Measurements from ENCODE around the gene IRX3.

Gene IRX3

GRCh38 chr16:54286366-54287130 lies at the start of gene IRX3:
Gene IRX3 (minus strand): TSS chr16:54286787. CDS start chr16:54286050, 737 bp downstream.
- no peak for DNase-seq (ENCODE audit: low read depth)

GRCh38 chr16:54335230-54335629 lies 48.6 kb upstream of the IRX3 start:
- DNase-seq (ENCODE audit: low read depth) = no peak

- no peak for DNase-seq (ENCODE audit: low read depth)
Measured at GRCh38 chr16:54334208-54334607, 47.6 kb upstream of the IRX3 start.

DNA sequence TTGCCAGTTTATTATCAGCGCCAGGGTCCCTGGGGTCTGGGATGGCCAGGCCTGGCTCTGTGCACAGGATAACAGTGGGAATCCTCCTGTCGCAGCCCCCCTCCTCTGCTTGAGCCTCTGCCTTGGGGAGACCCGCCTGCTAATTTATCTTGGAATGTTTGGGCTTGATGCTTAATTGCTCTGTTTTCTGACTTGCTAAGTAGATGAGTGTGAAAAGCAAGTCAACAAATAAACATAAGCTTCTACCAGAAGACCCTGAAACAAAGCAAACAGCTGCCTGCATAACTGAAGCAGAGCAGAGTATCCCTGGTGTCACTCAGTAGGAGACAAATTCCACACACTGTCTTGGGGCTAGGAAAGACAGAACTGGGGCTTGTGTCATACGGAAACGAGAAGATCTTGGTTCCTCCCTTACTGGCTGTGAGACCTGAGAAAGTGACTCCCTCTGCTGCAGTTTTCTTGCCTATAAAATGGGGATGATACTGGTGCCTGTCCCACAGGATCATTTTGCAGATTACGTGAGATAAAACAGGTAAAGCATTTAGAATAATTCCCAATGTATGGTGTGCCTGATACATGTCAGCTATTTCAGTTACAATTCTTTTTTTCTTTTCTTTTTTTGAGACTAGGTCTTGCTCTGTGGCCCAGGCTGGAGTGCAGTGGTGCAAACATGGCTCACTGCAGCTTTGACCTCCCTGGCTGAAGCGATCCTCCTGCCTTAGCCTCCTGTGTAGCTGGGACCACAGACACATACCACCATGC lies 44.8 kb upstream of the IRX3 start:
- DNase-seq (ENCODE audit: low read depth) = no peak

GRCh38 chr16:54327609-54328008 lies 41.0 kb upstream of the IRX3 start:
- DNase-seq (ENCODE audit: low read depth) = no peak

GRCh38 chr16:54326266-54326662 lies 39.7 kb upstream of the IRX3 start:
- DNase-seq (ENCODE audit: low read depth) = no peak

- no peak for DNase-seq (ENCODE audit: low read depth)
Measured at GRCh38 chr16:54325616-54326265, 39.2 kb upstream of the IRX3 start.

GRCh38 chr16:54324716-54325115 lies 38.1 kb upstream of the IRX3 start:
- no peak for DNase-seq (ENCODE audit: low read depth)

GRCh38 chr16:54320697-54321340 lies 34.2 kb upstream of the IRX3 start:
- DNase-seq (ENCODE audit: low read depth) = no peak

GRCh38 chr16:54318941-54319340 lies 32.4 kb upstream of the IRX3 start:
- DNase-seq (ENCODE audit: low read depth) = no peak

DNA sequence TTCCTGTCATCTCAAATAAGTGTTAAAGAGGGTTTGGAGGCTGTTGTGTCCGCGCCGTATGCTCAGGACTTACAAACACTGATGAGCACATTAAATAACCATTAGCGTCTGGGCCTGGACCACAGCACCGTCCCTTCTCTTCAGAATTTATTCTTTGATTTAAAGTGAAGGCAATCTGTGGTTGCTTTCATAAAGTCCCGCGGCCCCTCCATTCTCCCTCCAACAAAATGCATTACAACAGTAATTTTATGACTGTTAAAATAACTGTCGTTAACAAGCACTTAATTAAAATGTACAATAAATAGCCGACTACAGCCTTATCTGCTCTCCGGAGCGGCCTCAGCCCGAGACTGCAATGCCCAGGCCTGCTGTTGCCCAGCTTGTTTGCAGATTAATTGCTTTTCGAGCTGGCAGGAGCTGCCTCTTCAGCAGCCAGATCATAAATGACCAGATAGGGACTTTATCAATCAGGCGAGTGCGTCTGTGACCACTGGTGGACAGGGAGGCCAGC lies 30.6 kb upstream of the IRX3 start:
- no peak for DNase-seq (ENCODE audit: low read depth)

DNA sequence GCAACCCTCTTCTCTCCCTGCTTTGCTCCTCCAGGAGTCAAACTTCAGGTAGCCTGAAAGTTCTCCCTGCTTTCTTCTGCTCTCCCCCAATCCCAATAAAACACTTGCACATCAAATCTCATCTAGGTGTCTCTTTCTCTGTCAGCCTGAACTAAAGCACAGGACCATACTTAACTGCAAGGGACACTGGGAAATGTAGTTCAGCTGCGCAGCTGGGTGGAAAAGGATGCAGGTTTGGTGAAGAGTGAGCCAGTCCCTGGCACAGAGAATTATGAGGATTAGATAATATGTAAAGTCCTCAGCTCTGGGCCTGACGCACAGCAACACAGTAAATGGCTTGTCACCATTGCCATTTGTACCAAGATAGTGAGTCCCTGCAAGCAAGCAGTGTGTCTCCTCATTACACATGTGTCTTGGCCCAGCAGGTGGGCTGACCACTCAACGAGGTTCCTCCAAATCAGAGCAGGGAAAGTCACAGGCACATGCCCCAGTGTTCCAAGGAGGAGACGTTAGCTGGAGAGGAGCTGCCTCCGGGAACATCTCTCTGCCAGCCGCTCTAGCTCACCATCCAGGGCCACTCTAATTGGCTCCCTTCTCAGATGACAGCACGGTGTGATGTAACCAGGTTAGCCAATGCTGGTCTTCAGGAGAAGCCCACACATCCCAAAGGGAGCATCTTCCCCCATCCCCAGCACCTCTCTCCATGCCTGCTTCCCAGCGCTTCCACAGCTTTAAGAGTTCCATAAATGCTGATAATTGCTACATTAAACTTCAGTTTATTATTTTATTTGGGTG lies 29.7 kb upstream of the IRX3 start:
- no peak for DNase-seq (ENCODE audit: low read depth)

- no peak for DNase-seq (ENCODE audit: low read depth)
Measured at GRCh38 chr16:54313789-54314188, 27.2 kb upstream of the IRX3 start.

- DNase-seq (ENCODE audit: low read depth) = no peak
Measured at GRCh38 chr16:54312502-54312991, 26.0 kb upstream of the IRX3 start.

- no peak for DNase-seq (ENCODE audit: low read depth)
Measured at GRCh38 chr16:54309341-54309740, 22.8 kb upstream of the IRX3 start.

DNA sequence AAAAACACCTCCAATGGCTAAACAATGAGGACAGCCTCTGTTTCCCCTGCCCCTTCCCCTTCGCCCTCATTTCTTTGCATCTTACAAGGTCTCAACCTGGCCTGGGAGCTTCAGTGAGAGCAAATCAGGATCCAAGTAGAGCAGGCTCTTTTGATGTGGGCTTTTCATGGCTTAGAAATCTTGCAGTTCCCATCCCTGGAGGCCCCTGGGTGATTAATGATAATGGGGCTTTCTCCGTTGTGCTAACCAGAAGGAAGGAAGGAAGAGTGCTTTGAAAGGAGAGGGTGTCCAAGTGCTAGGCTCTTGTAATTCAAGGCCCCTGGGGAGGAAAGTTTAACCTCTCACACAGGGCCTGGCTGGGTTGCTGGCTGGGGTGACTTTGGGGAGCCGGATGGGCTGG lies 18.5 kb upstream of the IRX3 start:
- no peak for DNase-seq (ENCODE audit: low read depth)

GRCh38 chr16:54303613-54304012 lies 17.0 kb upstream of the IRX3 start:
- DNase-seq (ENCODE audit: low read depth) = no peak

DNA sequence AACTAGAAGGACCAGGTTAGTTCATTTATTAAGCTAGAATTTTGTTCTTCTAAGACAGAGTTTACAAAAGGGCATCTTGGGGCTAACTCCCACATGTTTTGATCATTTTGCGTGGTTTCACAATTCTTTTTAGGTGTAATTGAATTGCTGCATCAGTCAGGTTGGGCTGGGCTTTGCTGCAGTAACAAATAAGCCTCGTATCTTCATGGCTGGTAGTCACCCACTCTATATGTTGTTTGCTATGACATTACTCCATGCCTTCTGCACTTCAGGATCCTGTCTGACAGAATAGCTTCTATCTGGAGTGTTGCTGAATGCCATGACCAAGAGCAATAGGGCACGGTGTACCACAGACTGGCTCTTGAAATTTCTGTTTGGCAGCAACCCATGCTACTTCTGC lies 10.6 kb upstream of the IRX3 start:
- no peak for DNase-seq (ENCODE audit: low read depth)

- DNase-seq (ENCODE audit: low read depth) = no peak
Measured at GRCh38 chr16:54296543-54296942, 10.0 kb upstream of the IRX3 start.

DNA sequence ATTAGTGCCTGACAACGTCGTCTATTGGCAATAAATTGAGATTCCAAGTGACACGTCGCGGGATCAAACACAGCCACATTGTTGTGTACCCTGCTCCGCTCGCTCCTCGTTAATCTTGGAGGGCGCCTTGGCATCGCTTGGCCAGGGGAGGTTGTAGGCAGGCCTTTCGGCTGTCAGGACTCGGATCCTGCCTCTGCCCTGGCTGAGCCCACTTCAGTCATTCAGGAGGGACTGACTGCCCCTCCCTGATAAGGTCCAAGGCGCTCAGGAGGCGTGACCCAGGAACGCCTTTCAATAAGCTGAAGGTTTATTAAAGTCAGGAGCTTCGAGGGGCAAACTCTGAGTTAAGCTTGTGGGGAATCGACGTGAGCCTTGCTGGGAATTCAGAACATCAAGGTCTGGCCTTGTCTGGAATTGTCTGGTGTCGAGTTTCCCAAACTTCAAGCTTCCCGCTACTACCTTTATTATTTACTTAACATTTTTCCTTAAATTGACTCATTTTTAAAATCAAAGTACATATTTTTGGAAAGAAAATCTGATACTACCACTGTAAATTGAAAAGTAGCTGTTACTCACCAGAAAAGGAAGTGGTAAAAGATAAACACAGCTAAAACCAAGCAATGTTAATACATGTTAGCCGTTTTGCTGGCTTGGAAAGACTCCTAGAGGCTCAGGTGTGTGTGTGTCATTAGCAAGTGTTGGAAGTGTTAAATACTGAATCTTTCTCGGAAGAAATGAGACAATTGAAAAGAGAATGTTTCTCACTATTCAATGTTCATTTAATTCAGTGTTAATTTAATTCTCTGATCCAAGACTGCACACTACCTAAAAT lies 5.3 kb upstream of the IRX3 start:
- DNase-seq (ENCODE audit: low read depth) = no peak
